Activated CD4-positive, CD25-positive, alpha-beta regulatory T cell treated with anti-CD3 and anti-CD28 coated beads, Interleukin-2, amount 50 U/mL, for 72 hours (primary cell): ENCODE results near the gene GTF2I.
"Not testable (repeated sequence)": the region's sequence is repeated elsewhere in the genome, so short reads cannot be mapped to it uniquely, and the experiment has no call there.

Experiments used
- DNase-seq: peaks from one replicate; pipeline ENCODE4 v3.0.0; 2021

GTF2I gene

DNA sequence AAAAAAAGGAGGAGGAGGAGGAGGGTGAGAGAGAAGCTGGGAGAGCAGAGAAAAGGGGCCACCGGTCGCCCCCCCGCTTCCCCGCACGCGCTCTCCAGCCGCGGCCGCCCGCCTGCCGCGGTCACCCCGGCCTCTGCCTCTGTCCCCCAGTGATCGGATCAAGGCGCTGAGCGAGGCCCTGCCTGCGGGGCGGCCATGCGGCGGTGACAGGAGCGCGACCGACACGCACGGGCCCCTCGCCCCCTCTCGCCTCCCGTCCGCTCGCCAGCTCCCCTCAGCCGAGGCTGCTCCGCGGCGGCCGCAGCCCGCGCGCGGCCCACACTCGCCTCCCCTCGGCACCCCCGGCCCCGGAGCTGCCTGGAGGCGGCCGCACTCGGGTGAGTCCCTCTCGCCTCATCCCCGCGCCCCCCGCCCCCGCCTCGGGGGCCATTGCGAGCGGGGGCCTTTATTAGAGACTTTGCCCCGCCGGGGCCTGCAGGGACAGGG lies at the start of gene GTF2I:
GTF2I (plus strand) TSS at position 27 of the 486 bp plus-strand sequence. CDS start 31,411 bp downstream, outside the sequence.
- peak; percentile 73 for DNase-seq

DNA sequence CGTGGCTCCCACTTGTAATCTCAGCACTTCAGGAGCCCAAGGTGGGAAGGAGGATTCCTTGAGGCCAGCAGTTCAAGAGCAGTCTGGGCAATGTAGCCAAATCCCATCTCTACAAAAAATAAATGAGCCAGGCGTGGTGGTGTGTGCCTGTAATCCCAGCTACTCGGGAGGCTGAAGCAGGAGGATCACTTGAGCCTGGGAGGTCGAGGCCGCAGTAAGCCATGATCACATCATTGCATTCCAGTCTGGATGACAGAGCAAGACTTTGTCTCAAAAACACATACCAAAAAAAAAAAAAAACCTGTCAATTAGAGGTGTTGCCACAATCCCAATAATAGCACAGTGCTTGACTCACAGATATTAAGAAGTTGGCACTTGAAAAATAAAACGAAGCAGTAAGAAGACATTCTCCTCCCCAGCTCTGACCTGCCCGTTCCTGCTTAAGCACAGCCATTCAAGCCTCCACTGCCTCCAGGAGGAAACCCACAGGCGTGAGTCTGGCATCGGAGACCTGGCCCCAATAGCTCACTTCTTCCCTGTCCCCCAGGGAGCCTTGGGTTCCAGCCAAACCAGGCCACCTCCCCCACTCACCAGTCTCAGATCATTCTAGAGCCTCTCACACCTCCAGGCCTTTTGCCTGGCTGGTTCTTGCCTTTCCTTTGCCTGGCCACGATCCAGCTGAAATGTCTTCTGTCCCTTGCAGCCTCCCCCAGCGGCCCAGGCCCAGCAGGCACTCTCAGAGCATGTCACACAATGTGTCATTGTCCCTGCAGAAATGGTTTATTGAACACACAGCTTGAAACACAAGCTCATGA lies 45.3 kb upstream of the GTF2I start:
- DNase-seq, result no peak

DNA sequence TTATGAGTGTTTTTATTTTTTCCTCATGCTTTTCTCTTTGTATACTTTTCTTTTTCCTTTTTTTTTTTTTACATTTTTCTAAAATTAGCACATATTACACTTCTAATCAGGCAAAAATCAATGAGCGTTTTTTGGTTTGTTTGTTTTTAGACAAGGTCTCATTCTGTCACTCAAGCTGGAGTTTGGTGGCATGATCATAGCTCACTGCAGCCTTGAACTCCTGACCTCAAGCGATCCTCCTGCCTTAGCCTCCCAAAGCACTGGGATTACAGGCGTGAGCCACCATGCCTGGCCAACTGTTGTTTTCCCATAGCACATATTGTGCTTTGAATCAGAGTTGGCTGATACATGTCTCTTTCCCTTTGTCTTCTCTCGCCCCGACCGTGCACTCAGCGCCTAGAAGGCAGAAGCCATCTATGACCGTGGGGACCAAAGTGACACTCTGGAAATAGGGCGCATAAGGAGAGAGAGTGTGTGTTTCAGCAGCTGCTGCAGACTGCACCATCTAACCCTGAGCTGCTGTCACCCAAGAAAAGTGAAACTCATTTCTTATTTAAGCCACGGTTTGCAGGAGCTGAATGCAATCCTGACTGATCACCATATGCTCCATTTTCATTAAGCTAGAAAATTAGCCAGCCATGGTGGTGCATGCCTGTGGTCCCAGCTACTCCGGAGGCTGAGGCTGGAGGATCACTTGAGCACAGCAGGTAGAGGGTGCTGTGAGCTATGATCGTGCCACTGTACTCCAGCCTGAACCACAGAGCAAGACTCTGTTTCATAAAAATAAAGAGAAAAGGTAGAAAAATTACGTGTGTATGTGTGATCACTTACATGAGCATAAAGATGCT lies 41.4 kb upstream of the GTF2I start:
- DNase-seq, result no peak

DNA sequence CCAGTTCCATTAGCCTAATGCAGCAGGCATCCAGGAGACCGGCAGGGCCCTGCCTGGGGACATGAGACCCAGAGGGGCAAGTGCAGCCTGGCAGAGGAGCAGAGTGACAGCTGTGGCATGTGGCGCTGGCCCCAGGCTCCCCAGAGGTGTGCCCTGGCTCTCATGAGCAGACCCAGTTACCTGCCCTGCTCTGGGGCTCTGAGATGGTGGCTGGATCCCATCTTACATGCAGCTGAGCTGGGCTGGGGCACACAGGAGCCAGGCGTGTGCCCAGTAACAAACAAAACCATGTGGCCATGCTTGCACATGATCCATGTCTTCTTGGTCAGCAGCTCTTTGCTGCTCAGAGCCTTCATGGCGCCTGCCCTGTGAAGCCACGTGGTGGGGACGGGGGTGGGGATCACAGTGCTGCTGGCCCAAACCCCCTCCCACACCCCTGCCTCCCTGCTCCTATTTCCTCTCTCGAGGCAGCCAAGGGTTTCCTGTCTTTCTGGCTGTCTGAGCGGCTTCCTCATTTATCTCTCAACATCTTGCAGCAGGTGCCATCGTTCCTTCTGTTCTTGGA lies 40.3 kb upstream of the GTF2I start:
- DNase-seq, result no peak

DNA sequence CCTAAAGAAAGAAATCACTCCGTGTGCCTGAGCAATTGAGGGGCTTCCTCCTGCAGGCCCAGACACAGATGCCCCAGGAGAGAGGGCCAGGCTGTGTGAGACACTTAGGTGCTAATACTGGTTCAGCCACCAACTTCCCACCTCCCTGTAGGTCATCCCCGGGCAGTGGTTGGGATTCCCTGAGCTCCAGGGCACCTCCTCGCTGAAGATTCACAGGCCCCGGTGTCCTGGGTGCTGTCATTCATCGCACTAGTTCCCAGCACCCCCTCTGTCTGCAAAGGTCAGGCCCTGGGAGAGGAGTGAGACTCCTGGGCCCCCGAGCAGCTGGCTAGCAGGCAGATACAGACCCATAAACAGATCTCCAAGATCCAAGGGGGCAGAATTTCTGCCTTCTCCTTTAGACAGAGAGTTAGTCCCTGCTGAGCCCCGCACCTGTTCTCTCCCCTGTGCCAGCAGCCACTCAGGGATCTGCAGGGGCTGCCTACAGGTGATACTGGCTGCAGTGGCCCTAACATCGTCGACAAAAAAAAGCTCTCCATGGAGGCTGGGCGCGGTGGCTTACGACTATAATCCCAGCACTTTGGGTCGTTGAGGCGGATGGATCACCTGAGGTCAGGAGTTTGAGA lies 38.2 kb upstream of the GTF2I start:
- no peak for DNase-seq

DNA sequence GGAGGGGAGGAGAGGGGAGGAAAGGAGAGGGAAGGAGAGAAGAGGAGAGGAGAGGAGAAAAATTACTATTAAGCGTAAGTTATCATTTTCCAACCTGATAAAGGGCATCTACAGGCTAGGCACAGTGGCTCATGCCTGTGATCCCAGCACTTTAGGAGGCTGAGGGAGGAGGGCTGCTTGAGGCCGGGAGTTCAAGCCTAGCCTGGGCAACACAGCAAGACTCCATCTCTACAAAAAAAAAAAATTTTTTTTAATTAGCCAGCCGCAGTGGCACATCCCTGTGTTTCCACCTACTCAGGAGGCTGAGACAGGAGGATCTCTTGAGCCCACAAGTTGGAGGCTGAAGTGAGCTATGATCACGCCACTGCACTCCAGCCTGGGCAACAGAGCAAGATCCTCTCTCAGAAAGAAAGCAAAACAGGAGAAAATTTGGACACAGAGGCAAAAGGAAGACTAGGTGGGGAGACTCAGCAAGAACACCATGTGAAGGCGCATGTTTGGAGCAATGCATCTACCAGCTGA lies 35.2 kb upstream of the GTF2I start:
- no peak for DNase-seq

DNA sequence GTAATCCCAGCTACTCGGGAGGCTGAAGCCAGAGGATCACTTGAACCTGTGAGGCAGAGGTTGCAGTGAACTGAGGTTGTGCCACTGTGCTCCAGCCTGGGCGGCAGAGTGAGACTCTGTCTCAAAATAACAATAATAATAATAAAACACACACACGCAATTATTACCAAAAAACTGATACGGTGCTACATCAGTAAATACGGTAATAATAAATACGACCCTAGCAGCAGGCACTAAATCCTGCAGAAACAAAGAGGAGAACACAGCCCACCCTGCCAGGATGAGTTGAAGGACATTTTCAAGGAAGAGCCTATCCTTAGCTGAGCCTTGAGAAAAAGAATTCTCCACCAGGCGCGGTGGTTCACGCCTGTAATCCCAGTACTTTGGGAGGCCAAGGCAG lies 34.4 kb upstream of the GTF2I start:
- no peak for DNase-seq

DNA sequence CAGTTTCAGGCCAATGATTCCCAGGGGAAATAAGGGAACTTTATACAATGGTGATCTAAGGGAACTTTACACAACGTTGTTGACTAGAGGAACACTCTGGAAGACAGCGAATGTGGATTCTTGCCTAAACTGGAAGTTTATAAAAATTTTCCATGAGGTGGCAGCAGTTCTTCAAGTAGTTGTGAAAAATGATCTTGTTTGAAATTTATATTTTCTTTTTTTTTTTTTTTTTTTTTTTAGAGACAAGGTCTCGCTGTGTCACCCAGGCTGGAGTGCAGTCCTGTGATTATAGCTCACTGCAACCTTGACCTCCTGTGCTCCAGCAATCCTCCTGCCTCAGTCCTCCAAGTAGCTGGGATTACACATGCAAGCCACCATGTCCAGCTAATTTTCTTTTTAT lies 32.1 kb upstream of the GTF2I start:
- DNase-seq, result no peak

DNA sequence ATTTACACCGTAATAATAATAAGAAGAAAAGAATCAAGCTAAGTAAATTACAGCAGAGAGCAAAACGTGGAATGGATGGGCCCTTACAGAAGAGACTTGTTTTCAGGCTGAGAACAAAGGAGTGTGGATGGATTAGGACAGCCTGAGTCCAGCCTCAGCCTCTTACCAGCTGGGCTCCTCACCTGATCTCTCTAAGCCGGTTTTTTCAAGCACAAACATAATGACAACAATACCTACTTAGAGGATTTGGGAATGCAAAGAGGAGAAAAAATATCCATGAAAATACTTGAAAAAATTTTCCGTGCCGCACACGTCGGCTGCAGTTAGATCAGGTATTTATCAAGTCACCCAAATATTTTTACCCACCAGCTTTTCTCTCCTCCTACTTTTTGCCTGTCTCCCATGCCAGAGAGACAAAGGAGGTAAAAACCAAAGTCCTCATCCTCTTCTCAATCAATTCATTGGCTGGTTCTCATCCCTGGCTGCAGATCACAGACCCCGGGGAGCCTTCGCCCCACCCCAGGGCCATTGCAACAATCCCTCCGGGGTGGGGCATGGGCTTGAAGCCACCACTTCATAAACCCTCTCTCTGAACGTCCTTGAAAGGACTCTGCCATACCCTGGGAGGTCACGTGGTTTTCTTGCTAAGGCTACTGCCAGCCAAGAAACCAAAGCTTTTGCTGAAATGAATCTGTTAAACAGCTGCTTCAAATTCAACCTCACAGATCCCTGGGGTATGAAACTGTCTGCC lies 29.7 kb upstream of the GTF2I start:
- no peak for DNase-seq

DNA sequence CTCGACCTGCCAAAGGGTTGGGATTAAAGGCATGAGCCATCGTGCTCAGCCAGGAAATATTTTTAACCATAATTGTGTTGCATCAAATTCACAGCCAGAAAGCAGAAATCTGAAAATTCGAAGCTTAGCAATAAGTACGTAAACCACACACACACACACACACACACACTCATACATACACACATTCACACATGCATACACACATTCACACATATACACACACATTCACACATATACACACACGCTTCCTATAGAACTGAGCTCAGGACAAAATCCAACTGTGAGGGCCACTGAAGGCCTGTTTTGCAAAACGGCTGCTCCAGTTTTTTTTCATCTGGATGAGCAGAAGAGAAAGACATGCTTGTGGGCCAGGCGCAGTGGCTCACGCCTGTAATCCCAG lies 25.0 kb upstream of the GTF2I start:
- DNase-seq, result no peak

DNA sequence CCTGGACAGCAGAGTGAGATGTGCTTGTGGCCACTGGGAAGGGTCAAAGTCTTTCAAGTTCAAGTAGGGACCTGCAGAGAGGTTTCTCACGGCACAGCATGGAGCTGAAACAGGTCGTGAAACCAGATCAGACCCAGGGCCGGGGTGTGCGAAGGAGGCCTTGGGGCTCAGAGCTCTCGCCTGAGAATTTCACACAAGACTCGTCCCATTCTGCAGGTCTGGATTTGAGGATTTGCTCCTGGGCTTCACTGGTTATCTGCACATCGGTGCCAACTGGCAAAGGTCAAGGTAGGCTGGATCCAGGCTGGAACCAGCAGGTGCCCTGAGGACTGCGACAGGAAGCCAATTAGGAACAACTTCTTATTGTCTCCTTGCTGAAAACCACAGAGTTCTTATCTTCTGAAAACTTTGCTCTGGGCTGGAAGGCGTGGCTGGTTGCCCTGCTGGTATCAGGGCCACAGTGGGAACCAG lies 24.0 kb upstream of the GTF2I start:
- DNase-seq, result no peak

DNA sequence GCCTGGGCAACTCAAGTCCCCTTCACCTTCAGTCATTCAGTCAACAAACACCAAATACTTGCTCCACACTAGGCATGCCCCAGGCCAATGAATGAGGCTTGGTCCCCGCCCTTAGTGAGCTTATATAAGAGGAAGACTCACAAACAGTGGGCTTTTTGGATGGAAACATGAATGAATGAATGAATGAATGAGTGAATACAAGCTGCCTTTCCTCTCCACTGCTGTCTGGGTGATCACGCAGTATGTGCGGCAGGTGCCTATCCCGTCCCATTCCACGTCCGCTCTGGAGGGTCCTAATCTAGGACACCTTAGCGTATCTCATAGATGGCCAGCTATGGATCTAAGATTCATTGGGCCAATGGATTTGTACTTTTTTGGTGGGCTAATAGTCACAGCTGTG lies 19.8 kb upstream of the GTF2I start:
- DNase-seq, result no peak

DNA sequence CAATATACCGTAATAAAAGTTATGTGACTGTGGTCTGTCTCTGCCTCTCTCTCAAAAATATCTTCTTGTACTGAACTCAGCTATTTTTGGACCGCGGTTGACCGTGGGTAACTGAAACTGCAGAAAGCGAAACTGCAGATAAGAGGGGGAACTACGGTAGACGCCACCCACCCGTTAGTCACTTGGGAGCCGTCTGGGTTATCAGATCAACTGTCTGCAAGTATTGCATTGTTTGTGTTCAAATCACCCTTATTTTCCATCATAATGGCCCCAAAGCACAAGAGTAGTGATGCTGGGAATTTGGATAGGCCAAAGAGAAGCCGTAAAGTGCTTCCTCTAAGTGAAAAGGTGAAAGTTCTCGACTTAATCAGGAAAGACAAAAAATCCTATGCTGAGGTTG lies 7.5 kb upstream of the GTF2I start:
- DNase-seq, result peak; percentile 70

DNA sequence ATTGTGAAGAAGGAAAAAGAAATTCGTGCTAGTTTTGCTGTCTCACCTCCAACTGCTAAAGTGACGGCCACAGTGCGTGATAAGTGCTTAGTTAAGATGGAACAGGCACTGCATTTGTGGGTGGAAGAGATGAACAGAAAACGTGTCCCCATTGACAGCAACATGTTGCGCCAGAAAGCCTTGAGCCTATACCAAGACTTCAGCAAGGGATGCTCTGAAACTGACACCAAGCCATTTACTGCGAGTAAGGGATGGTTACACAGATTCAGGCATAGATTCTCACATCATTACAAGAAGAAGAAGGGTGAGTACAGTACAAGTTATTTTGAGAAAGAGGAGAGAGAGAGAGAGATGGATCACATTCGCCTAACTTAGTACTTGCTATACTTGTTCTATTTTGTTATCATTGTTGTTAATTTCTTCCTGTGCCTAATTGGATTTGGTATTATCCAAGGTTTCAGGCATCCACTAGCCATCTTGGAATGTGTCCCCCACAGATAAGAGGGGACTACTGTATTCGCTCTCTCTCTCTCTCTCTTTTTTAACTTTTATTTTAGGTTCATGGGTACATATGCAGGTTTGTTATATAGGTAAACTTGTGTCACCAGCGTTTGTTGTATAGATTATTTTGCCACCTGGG lies 6.9 kb upstream of the GTF2I start:
- DNase-seq, result not testable (repeated sequence)

DNA sequence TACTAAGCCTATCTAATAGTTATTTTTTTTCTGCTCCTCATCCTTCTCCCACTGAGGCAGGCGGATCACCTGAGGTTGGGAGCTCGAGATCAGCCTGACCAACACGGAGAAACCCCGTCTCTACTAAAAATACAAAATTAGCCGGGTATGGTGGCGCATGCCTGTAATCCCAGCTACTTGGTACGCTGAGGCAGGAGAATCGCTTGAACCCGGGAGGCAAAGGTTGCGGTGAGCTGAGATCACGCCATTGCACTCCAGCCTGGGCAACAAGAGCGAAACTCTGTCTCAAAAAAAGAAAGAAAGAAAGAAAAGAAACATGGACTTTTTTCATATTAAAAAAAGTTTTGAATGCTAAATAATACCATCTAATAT lies 6.4 kb upstream of the GTF2I start:
- not testable (repeated sequence) for DNase-seq

DNA sequence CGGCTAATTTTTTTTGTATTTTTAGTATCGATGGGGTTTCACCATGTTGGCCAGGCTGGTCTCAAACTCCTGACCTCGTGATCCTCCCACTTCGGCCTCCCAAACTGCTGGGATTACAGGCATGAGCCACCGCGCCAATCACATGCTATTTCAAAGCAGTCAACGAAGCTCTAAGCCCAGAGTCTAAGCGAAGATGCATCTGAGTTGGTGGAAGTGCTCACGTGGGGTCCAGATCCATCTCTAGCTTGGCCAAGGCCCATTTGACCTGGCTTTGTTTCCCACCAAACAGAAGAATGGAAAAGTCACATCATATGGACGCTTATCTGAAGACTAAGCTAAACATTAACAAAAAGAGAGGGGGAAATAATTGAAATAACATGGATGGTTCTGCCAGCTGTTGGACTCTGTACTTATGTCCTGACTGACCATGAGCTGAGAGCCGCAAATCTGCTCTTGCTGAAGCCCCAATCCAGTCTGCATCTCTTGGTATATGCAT lies 3.8 kb upstream of the GTF2I start:
- DNase-seq, result no peak

DNA sequence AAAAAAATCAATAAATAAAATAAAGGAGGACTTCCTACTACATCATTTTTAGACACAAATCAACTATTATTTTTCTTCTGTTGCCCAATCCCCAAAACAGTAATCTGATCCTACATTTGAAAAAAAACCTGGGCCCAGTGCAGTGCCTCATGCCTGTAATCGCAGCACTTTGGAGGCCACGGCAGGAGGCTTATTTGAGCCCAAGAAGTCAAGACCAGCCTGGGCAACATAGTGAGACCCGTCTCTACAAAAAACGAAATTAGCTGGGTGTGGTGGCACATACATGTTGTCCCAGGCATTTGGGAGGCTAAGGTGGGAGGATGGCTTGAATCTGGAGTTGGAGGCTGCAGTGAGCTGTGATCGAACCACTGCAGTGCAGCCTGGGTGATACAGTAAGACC lies 2.7 kb upstream of the GTF2I start:
- DNase-seq, result no peak

DNA sequence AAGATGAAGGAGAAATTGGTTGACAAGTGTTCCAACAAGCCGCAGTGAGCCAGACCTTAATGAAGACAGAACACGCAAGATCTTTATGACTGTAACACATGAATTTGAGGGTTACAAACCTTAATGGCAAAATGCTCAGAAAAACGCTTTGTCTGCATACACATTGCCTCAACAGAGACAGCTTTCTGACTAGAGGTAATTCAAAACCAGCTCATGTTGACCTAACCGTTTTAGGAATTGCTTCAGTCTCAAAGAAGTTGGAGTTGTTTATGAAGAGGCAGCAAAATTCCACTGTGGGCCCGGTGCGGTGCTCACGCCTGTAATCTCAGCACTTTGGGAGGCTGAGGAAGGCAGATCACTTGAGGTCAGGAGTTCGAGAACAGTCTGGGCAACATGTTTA lies 2.2 kb upstream of the GTF2I start:
- no peak for DNase-seq

DNA sequence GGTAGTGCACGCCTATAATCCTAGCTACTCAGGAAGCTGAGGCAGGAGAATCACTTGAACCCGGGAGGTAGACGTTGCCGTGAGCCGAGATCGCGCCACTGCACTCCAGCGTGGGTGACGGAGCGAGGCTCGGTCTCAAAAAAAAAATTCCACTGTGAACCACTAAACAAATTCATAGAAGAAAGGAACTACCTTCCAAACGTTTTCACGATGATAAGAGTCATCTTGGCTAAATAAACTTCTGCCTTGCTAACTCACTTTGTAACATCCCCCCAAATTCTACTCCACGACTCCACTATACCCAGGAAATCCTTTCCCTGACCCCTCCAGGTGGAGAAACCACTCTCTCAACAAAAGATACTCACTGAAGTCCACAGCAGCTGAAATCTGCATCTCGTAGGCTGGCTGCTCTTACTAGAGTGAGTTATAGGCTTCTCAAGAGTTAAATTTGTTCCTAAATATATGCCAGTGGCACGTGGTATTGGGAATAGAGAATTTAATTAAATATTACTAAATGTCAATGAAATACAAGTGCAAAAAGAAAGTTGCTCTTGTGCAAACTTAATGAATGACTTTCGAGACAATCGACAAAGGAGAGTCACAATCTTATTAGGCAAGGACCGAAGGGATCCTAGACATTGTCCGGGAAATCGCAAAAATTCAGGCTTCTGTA lies 1.6 kb upstream of the GTF2I start:
- DNase-seq, result no peak

DNA sequence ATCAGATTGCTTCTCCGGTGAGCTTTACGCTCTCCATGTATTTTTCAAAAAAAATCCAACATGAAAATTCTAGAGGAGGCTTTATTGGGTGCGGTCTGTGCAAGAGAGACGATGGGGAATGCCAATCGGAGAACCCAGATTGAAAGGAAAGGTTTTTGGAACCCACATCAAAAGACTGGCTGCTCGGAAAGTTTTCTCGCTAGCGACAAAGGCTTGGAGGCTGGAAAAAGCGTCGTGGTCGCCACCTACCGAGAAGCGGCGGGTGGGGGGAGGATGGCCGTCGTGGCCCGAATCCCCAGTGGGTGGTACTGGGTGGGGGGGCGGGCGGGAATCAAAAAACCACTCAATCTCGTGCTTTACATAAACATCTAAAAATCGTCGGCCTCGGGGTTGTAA lies 1.1 kb upstream of the GTF2I start:
- DNase-seq, result no peak
